H9 (cell line): ENCODE results near the gene LHPP. TPM values are rescaled to one million over a fixed set of nuclear protein-coding genes. Genes with fewer than 3 reads are reported as not detected.

Experiments
- DNase-seq: peaks from one replicate; pipeline ENCODE4 v3.0.0-alpha.2; 2017
- H2AFZ ChIP-seq: one replicate; pipeline ENCODE4 v1.6.1; 2013; ENCODE audit warnings: mild to moderate bottlenecking, low read length, control low read depth, moderate library complexity
- H2AK5ac ChIP-seq: 2 replicates; pipeline ENCODE4 v1.6.1; 2013; ENCODE audit warnings: low read length, control low read depth, mixed read lengths; ENCODE audit not compliant: insufficient read length
- H2BK120ac ChIP-seq: one replicate; pipeline ENCODE4 v1.6.1; 2013; ENCODE audit warnings: low read depth, mild to moderate bottlenecking, low read length, control low read depth, inconsistent platforms; ENCODE audit not compliant: poor library complexity, severe bottlenecking
- H2BK12ac ChIP-seq: 2 replicates; pipeline ENCODE4 v1.6.1; 2013; ENCODE audit warnings: low read length, control low read depth, mixed read lengths, low read depth; ENCODE audit not compliant: insufficient read length
- H2BK15ac ChIP-seq: 2 replicates; pipeline ENCODE4 v1.6.1; 2013; ENCODE audit warnings: low read depth, low read length, control low read depth
- H2BK20ac ChIP-seq: one replicate; pipeline ENCODE4 v1.6.1; 2013; ENCODE audit warnings: low read depth, mild to moderate bottlenecking, low read length, control low read depth, inconsistent platforms; ENCODE audit not compliant: poor library complexity, severe bottlenecking
- H2BK5ac ChIP-seq: 2 replicates; pipeline ENCODE4 v1.6.1; 2013; ENCODE audit warnings: low read length, control low read depth, mixed read lengths; ENCODE audit not compliant: insufficient read length
- H3K14ac ChIP-seq: 2 replicates; pipeline ENCODE4 v1.6.1; 2013; ENCODE audit warnings: low read length, control low read depth; ENCODE audit not compliant: insufficient read depth
- H3K18ac ChIP-seq: 2 replicates; pipeline ENCODE4 v1.6.1; 2013; ENCODE audit warnings: low read depth, mild to moderate bottlenecking, mixed read lengths, low read length, control low read depth; ENCODE audit not compliant: insufficient read length
- H3K23ac ChIP-seq: 2 replicates; pipeline ENCODE4 v1.6.1; 2013; ENCODE audit warnings: low read length, control low read depth, mixed read lengths, low read depth; ENCODE audit not compliant: insufficient read length
- H3K23me2 ChIP-seq: 2 replicates; pipeline ENCODE4 v1.6.1; 2013; ENCODE audit warnings: low read depth, mild to moderate bottlenecking, mixed read lengths, low read length, control low read depth; ENCODE audit not compliant: insufficient read length, poor library complexity, severe bottlenecking
- H3K27ac ChIP-seq: 2 replicates; pipeline ENCODE4 v1.5.1; 2013; ENCODE audit warnings: low read length, control low read depth, mixed read lengths, low read depth; ENCODE audit not compliant: insufficient read length
- H3K27me3 ChIP-seq: 2 replicates; pipeline ENCODE4 v1.6.1; 2013; ENCODE audit warnings: low read length, control low read depth, inconsistent platforms; ENCODE audit not compliant: insufficient read depth
- H3K4ac ChIP-seq: 2 replicates; pipeline ENCODE4 v1.6.1; 2013; ENCODE audit warnings: low read depth, mild to moderate bottlenecking, control low read depth, inconsistent platforms, low read length, moderate library complexity
- H3K4me1 ChIP-seq: 2 replicates; pipeline ENCODE4 v1.6.1; 2013; ENCODE audit warnings: low read length, control low read depth, inconsistent platforms; ENCODE audit not compliant: insufficient read depth
- H3K4me2 ChIP-seq: 2 replicates; pipeline ENCODE4 v1.6.1; 2013; ENCODE audit warnings: low read length, control low read depth, mixed read lengths; ENCODE audit not compliant: insufficient read length, insufficient read depth
- H3K56ac ChIP-seq: 2 replicates; pipeline ENCODE4 v1.6.1; 2013; ENCODE audit warnings: low read depth, mild to moderate bottlenecking, mixed read lengths, low read length, control low read depth; ENCODE audit not compliant: insufficient read length
- H3K79me1 ChIP-seq: 2 replicates; pipeline ENCODE4 v1.6.1; 2013; ENCODE audit warnings: low read depth, mild to moderate bottlenecking, moderate library complexity, low read length, control low read depth, inconsistent platforms; ENCODE audit not compliant: insufficient read depth, poor library complexity, severe bottlenecking
- H3K79me2 ChIP-seq: 2 replicates; pipeline ENCODE4 v1.6.1; 2013; ENCODE audit warnings: low read length, control low read depth, inconsistent platforms; ENCODE audit not compliant: insufficient read depth
- H3K9ac ChIP-seq: 2 replicates; pipeline ENCODE4 v1.6.1; 2013; ENCODE audit warnings: low read length, control low read depth, mixed read lengths; ENCODE audit not compliant: insufficient read length; ENCODE audit errors: extremely low read depth
- H3K9me3 ChIP-seq: one replicate; pipeline ENCODE4 v1.6.1; 2013; ENCODE audit warnings: low read depth, low read length, inconsistent platforms; ENCODE audit not compliant: control insufficient read depth
- H3T11ph ChIP-seq: one replicate; pipeline ENCODE4 v1.6.1; 2013; ENCODE audit warnings: mild to moderate bottlenecking, low read length, control low read depth, inconsistent platforms
- H4K20me1 ChIP-seq: one replicate; pipeline ENCODE4 v1.6.1; 2013; ENCODE audit not compliant: control insufficient read depth, insufficient read length, insufficient read depth
- H4K5ac ChIP-seq: 2 replicates; pipeline ENCODE4 v1.6.1; 2013; ENCODE audit warnings: low read depth, mild to moderate bottlenecking, mixed read lengths, low read length, control low read depth; ENCODE audit not compliant: insufficient read length
- H4K8ac ChIP-seq: replicated peaks from 2 replicates; pipeline ENCODE4 v1.6.1; 2013; ENCODE audit warnings: low read length, control low read depth, mixed read lengths, low read depth; ENCODE audit not compliant: insufficient read length
- H4K91ac ChIP-seq: 2 replicates; pipeline ENCODE4 v1.6.1; 2013; ENCODE audit warnings: low read depth, mild to moderate bottlenecking, moderate library complexity, mixed read lengths, low read length, control low read depth; ENCODE audit not compliant: insufficient read length
- H3K27ac Mint-ChIP-seq, 3 experiments: 2 replicates in 2 of 3; 3 replicates in 1 of 3; pipeline ENCODE4 v1.8.0; 2020 to 2021; ENCODE audit warnings: mixed read lengths in 3 of 3, mild to moderate bottlenecking in 1 of 3, moderate library complexity in 1 of 3
- H3K27me3 Mint-ChIP-seq: 2 replicates; pipeline ENCODE4 v1.8.0; 2021; ENCODE audit warnings: low read depth, mild to moderate bottlenecking, moderate library complexity, mixed read lengths
- H3K36me3 Mint-ChIP-seq, 3 experiments: 2 replicates in 2 of 3; 3 replicates in 1 of 3; pipeline ENCODE4 v1.8.0; 2020 to 2021; ENCODE audit warnings: low read depth in 3 of 3, mixed read lengths in 3 of 3; ENCODE audit not compliant: insufficient read depth in 1 of 3
- H3K4me1 Mint-ChIP-seq, 2 experiments: 2 replicates each; pipeline ENCODE4 v1.8.0; 2020; ENCODE audit warnings: mixed read lengths in 2 of 2
- H3K4me3 Mint-ChIP-seq, 2 experiments: 2 replicates in 1 of 2; 3 replicates in 1 of 2; pipeline ENCODE4 v1.8.0; 2020 to 2021; ENCODE audit warnings: mild to moderate bottlenecking in 2 of 2, mixed read lengths in 2 of 2, moderate library complexity in 1 of 2
- H3K9me3 Mint-ChIP-seq, 2 experiments: 2 replicates in 1 of 2; 3 replicates in 1 of 2; pipeline ENCODE4 v1.8.0; 2020; ENCODE audit warnings: mild to moderate bottlenecking in 2 of 2, mixed read lengths in 2 of 2, moderate library complexity in 1 of 2
- WGBS: extraction: QIAGEN DNeasy Blood & Tissue Kit; methylation state at CpG from one replicate; pipeline ENCODE4 v1.1.7; 2013; ENCODE audit warnings: missing lambda C conversion rate, low lambda C conversion rate, mixed read lengths; ENCODE audit not compliant: insufficient read length; ENCODE audit errors: extremely low coverage; 5-methylcytosine and 5-hydroxymethylcytosine counted together
- total RNA-seq: library from RNA; stranded (reverse); gene quantifications from 2 replicates; pipeline ENCODE4 v1.2.1, GENCODE V29; 2021
- TF ChIP-seq, protein P1 (sequence below): fragments of 200-600 bp; sonication (generic); conservative IDR thresholded peaks from 3 replicates; pipeline ENCODE4 v1.8.0; 2021; ENCODE audit warnings: antibody characterized with exemption, mild to moderate bottlenecking

Gene LHPP
- total RNA-seq, 1 experiment from 2014 or later, result 29.6 TPM

DNA sequence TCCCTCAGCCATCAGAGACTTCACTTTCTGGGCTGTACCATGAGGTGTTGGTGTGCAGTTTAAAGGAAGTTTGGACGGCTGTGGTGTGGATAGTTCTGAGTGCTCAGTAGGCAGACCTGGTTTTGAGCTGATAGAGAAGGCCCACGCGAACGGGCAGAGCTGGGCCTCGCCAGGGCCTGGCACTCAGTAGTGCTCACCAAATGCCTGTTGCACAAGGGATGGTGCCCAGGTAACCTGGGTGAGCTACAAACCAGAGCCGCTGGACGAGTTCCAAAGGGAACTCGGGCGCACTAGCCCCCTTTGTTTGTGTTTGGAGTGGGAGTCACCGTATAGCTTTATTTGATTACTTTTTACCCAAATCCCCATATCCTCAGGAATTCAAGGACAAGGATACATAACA lies 95.5 kb downstream of the LHPP start:
- no peak overlapping the region for H2AK5ac ChIP-seq
- no peak overlapping the region for H3T11ph ChIP-seq
- H3K79me1 ChIP-seq, result no peaks in the 10 kb centered on the region
- H3K4ac ChIP-seq, result no peak overlapping the region
- H2AFZ ChIP-seq, result no peak overlapping the region
- no peak overlapping the region for H3K9ac ChIP-seq
- Mint-ChIP-seq H3K4me1 (peaks cover 2 to 5% of the 10 kb centered on the region in 2 experiments), H3K36me3 (peaks cover 0 to 2% (median 0%) of the 10 kb centered on the region in 3 experiments; a peak in 3 of 7 replicates), H3K27me3 (no peaks in the 10 kb centered on the region), H3K9me3 (no peaks in the 10 kb centered on the region; a peak in 1 of 5 replicates), H3K4me3 (no peak overlapping the region), H3K27ac (no peak overlapping the region)
- H3K4me1 ChIP-seq, result no peaks in the 10 kb centered on the region
- H4K5ac ChIP-seq, result no peak overlapping the region
- H3K27ac ChIP-seq, result no peak overlapping the region
- H3K27me3 ChIP-seq, result no peaks in the 10 kb centered on the region
- no peaks in the 10 kb centered on the region for H3K9me3 ChIP-seq
- H3K18ac ChIP-seq, result no peak overlapping the region
- no peak overlapping the region for H2BK20ac ChIP-seq
- H4K20me1 ChIP-seq, result no peaks in the 10 kb centered on the region
- no peak overlapping the region for H3K23ac ChIP-seq
- H2BK120ac ChIP-seq, result no peak overlapping the region
- H4K8ac ChIP-seq, result no peak overlapping the region
- no CpG with 5 or more reads among the region's 10 CpGs for WGBS
- DNase-seq, result no peak
- H3K79me2 ChIP-seq, result no peaks in the 10 kb centered on the region
- H4K91ac ChIP-seq, result no peak overlapping the region
- H3K23me2 ChIP-seq, result no peaks in the 10 kb centered on the region
- no peak overlapping the region for H3K56ac ChIP-seq
- H2BK15ac ChIP-seq, result no peak overlapping the region
- TF ChIP-seq, protein P1, sequence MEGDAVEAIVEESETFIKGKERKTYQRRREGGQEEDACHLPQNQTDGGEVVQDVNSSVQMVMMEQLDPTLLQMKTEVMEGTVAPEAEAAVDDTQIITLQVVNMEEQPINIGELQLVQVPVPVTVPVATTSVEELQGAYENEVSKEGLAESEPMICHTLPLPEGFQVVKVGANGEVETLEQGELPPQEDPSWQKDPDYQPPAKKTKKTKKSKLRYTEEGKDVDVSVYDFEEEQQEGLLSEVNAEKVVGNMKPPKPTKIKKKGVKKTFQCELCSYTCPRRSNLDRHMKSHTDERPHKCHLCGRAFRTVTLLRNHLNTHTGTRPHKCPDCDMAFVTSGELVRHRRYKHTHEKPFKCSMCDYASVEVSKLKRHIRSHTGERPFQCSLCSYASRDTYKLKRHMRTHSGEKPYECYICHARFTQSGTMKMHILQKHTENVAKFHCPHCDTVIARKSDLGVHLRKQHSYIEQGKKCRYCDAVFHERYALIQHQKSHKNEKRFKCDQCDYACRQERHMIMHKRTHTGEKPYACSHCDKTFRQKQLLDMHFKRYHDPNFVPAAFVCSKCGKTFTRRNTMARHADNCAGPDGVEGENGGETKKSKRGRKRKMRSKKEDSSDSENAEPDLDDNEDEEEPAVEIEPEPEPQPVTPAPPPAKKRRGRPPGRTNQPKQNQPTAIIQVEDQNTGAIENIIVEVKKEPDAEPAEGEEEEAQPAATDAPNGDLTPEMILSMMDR, result no peak
- no peak overlapping the region for H3K4me2 ChIP-seq
- H3K14ac ChIP-seq, result no peak overlapping the region
- H2BK12ac ChIP-seq, result no peak overlapping the region
- no peak overlapping the region for H2BK5ac ChIP-seq
